Ishikawa (cell line): Measurements from ENCODE around the gene ADGRG1.

Experiments used
- CREB1 ChIP-seq: IDR thresholded peaks from 2 replicates; pipeline ENCODE4 v1.6.1; 2012; ENCODE audit warnings: low read depth
- EGR1 ChIP-seq: IDR thresholded peaks from 2 replicates; pipeline ENCODE4 v1.6.1; 2012
- EP300 ChIP-seq: IDR thresholded peaks from 2 replicates; pipeline ENCODE4 v1.6.1; 2012; ENCODE audit warnings: borderline replicate concordance
- FOXM1 ChIP-seq: IDR thresholded peaks from 2 replicates; pipeline ENCODE4 v1.6.1; 2012; ENCODE audit warnings: low read depth, borderline replicate concordance
- RAD21 ChIP-seq: IDR thresholded peaks from 2 replicates; pipeline ENCODE4 v1.6.1; 2012; ENCODE audit warnings: low read depth
- TCF12 ChIP-seq: IDR thresholded peaks from 2 replicates; pipeline ENCODE4 v1.6.1; 2012; ENCODE audit warnings: low read depth
- TEAD4 ChIP-seq: IDR thresholded peaks from 2 replicates; pipeline ENCODE4 v1.6.1; 2012

DNA sequence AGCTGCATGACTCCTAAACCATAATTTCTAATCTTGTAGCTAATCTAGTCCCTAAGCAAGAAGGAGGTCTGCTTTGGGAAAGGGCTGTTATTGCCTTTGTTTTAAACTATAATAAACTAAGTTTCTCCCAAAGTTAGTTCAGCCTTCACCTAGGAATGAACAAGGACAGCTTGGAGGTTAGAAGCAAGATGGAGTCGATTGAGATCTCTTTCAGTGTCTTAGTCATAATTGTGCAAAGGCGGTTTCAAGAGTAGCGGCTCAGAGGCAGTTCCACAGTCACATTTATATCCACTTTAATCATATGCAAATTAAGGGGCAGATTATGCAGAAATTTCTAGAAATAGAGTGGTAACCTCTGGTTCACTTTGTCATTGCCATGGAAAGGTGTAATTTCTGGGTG lies 83.6 kb downstream of the ADGRG1 start:
- TF ChIP-seq EP300 (no peak), EGR1 (no peak), RAD21 (no peak), CREB1 (no peak), TEAD4 (no peak), TCF12 (no peak), FOXM1 (no peak)
